ENCODE data around the gene MAGI1.

Gene MAGI1

DNA sequence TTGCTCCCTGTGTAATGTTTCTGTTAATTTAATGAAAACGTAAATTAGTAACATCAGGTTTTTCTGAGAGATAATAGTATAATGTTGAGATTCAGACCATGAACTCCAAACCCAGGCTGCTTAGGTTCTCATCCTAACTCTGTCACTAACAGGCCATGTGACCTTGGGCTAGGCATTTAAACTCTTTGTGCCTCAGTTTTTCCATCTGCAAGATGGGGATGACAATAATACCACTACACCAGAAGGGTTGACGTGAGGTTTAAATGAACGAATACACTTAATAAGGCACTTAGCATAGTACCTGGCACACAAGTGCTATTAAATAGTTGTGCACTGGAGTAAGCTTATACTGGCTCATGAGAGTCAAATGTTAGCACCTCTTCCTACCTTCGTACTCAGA is 370.8 kb downstream of the MAGI1 start:
- no peaks in the 10 kb centered on the region for H3K36me3 ChIP-seq
- no peaks in the 10 kb centered on the region for H3K27me3 ChIP-seq
- TF ChIP-seq, protein P1, sequence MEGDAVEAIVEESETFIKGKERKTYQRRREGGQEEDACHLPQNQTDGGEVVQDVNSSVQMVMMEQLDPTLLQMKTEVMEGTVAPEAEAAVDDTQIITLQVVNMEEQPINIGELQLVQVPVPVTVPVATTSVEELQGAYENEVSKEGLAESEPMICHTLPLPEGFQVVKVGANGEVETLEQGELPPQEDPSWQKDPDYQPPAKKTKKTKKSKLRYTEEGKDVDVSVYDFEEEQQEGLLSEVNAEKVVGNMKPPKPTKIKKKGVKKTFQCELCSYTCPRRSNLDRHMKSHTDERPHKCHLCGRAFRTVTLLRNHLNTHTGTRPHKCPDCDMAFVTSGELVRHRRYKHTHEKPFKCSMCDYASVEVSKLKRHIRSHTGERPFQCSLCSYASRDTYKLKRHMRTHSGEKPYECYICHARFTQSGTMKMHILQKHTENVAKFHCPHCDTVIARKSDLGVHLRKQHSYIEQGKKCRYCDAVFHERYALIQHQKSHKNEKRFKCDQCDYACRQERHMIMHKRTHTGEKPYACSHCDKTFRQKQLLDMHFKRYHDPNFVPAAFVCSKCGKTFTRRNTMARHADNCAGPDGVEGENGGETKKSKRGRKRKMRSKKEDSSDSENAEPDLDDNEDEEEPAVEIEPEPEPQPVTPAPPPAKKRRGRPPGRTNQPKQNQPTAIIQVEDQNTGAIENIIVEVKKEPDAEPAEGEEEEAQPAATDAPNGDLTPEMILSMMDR (IDR thresholded peaks at IDR 0.05), result no peak
- H3K9me3 ChIP-seq, result no peaks in the 10 kb centered on the region
- no peak overlapping the region for H3K4me3 ChIP-seq (ENCODE audit: low read depth in 1 of 2, low read length in 1 of 2)
- H3K27ac ChIP-seq, result no peak overlapping the region
- H3K4me1 ChIP-seq (ENCODE audit: control insufficient read depth in 1 of 2, insufficient read depth in 1 of 2, low read depth in 1 of 2, low read length in 1 of 2), result no peaks in the 10 kb centered on the region

DNA sequence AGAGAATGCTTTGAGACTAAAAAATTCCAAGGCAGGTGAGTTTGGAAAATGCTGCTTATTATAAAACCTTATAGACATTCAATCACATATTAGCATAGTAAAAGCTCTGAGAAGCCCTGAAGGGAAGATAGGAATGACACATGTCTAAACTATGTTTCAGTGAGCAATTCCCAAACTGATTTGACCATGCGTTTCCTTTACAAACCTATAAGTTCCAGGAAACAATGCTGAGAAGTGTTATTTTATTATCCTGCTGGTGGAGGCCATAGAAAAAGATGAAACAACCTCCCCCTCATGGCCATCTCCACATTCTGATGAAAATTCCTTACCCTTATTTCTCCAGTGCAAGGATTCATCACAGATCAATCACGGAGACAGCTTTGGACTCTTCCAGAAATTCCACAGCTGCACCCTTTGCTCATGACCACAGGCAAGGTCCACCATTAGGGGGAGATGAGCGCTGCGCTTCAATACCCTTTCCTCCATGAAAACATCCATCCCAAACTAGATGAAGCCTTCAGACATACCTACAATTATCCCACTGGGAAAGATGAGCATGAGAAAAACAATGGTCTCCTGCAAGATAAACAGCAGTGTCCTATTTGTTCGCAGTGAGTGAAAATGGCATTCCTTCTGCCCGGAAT is 372.1 kb downstream of the MAGI1 start:
- H3K36me3 ChIP-seq, result no peaks in the 10 kb centered on the region
- no peaks in the 10 kb centered on the region for H3K27me3 ChIP-seq
- H3K9me3 ChIP-seq, result no peaks in the 10 kb centered on the region
- no peak overlapping the region for H3K27ac ChIP-seq
- TF ChIP-seq, protein P1 (IDR thresholded peaks at IDR 0.05), result no peak
- H3K4me3 ChIP-seq (ENCODE audit: low read depth in 1 of 2, low read length in 1 of 2), result no peak overlapping the region
- H3K4me1 ChIP-seq (ENCODE audit: control insufficient read depth in 1 of 2, insufficient read depth in 1 of 2, low read depth in 1 of 2, low read length in 1 of 2), result no peaks in the 10 kb centered on the region

DNA sequence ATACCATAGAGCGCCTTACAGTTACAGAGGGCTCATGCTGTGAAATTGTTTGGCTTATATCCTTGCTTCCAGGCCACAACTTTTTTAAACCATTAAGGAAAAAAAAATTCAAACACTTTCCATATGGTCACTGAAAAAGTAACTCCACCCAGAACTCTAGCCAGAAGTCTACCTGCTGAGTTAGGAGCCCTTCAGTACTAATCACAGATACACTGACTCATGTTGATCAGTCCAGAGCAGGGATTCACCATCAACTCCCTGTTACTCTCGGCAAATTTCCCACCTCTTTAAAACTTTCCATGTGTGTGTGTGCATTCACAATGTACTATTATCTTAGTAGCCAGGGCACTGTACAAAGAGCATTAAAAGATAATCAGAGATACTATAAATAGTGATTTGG is 372.8 kb downstream of the MAGI1 start:
- TF ChIP-seq, protein P1 (IDR thresholded peaks at IDR 0.05), result no peak
- no peaks in the 10 kb centered on the region for H3K27me3 ChIP-seq

DNA sequence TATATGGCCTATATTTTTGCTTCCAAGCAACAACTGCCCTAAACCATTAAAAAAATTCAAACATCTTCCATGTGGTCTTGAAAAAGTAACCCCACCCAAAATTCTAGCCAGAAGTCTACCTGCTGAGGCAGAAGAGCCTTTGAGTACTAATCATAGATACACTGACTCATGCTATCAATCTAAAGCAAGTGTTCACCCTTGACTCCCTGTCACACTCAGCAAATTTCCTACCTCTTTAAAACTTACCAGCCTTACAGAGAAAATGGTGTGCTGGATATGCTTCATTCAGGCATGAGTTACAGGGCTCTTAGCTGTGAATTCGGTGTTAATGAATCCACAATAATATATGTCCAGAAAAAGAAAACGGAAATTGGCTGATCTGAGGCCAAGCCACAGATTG is 373.8 kb downstream of the MAGI1 start:
- Histone ChIP-seq H3K4me1 (ENCODE audit: control insufficient read depth in 1 of 2, insufficient read depth in 1 of 2, low read depth in 1 of 2, low read length in 1 of 2) (no peaks in the 10 kb centered on the region), H3K4me3 (ENCODE audit: low read depth in 1 of 2, low read length in 1 of 2) (no peak overlapping the region), H3K9me3 (no peaks in the 10 kb centered on the region)

More for the DNA sequence above, 372.8 kb downstream of the MAGI1 start:
- Histone ChIP-seq H3K9me3 (no peaks in the 10 kb centered on the region), H3K36me3 (no peaks in the 10 kb centered on the region), H3K4me3 (ENCODE audit: low read depth in 1 of 2, low read length in 1 of 2) (no peak overlapping the region), H3K4me1 (ENCODE audit: control insufficient read depth in 1 of 2, insufficient read depth in 1 of 2, low read depth in 1 of 2, low read length in 1 of 2) (no peaks in the 10 kb centered on the region), H3K27ac (no peak overlapping the region)

DNA sequence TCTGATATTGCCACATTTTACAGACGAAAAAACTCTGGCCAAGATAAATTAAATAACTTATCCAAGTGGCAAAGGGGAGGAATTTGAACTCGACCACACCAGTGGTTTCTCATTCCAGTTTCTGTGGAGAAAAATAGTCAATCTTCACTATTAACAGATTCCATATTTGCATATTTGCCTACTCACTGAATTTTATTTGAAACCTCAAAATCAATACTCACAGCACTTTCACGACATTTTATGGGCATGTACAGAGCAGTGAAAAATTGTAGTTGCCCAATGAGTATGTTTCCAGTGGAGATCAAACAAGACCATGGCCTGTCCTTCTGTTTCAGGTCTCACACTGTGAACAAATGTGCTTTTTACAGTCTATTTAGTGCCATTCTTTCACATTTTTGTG is 374.3 kb downstream of the MAGI1 start:
- TF ChIP-seq, protein P1 (IDR thresholded peaks at IDR 0.05), result no peak
- Histone ChIP-seq H3K4me3 (ENCODE audit: low read depth in 1 of 2, low read length in 1 of 2) (no peak overlapping the region), H3K4me1 (ENCODE audit: control insufficient read depth in 1 of 2, insufficient read depth in 1 of 2, low read depth in 1 of 2, low read length in 1 of 2) (no peaks in the 10 kb centered on the region), H3K27me3 (no peaks in the 10 kb centered on the region), H3K27ac (no peak overlapping the region), H3K36me3 (no peaks in the 10 kb centered on the region), H3K9me3 (no peaks in the 10 kb centered on the region)

More for the DNA sequence above, 373.8 kb downstream of the MAGI1 start:
- TF ChIP-seq, protein P1 (IDR thresholded peaks at IDR 0.05), result no peak
- no peaks in the 10 kb centered on the region for H3K27me3 ChIP-seq
- H3K36me3 ChIP-seq, result no peaks in the 10 kb centered on the region
- no peak overlapping the region for H3K27ac ChIP-seq

Measured in neutrophil (primary cell).